HG03442 (cell line): ENCODE data around the gene SLC5A1.

ENCODE experiments used
- ATAC-seq: cut with Tn5 transposase; IDR thresholded peaks from one replicate; pipeline ENCODE4 v1.9.1; 2021; ENCODE audit warnings: mild to moderate bottlenecking, moderate library complexity; ENCODE audit not compliant: unreplicated experiment

SLC5A1 gene

GRCh38 chr22:32042924-32043323 is at the start of gene SLC5A1:
Gene SLC5A1 (plus strand): TSS chr22:32043261. CDS start chr22:32043282, 21 bp downstream.
- no peak for ATAC-seq

GRCh38 chr22:31995046-31995445 is 48.0 kb upstream of the SLC5A1 start:
- no peak for ATAC-seq

- no peak for ATAC-seq
These were observed 47.3 kb upstream of the SLC5A1 start for GRCh38 chr22:31995807-31996206.

GRCh38 chr22:31998784-31999385 is 44.2 kb upstream of the SLC5A1 start:
- ATAC-seq: no peak

- ATAC-seq: no peak
These were observed 42.9 kb upstream of the SLC5A1 start for GRCh38 chr22:32000181-32000580.

- no peak for ATAC-seq
These were observed 37.6 kb upstream of the SLC5A1 start for GRCh38 chr22:32005453-32005852.

- ATAC-seq: no peak
These were observed 29.9 kb upstream of the SLC5A1 start for GRCh38 chr22:32013200-32013599.

- ATAC-seq: no peak
These were observed 27.0 kb upstream of the SLC5A1 start for GRCh38 chr22:32016081-32016480.

GRCh38 chr22:32018056-32018455 is 25.0 kb upstream of the SLC5A1 start:
- no peak for ATAC-seq

GRCh38 chr22:32020117-32020516 is 22.9 kb upstream of the SLC5A1 start:
- ATAC-seq: no peak

GRCh38 chr22:32021716-32022115 is 21.3 kb upstream of the SLC5A1 start:
- no peak for ATAC-seq

- ATAC-seq: no peak
These were observed 19.7 kb upstream of the SLC5A1 start for GRCh38 chr22:32023251-32023827.

- ATAC-seq: no peak
These were observed 18.3 kb upstream of the SLC5A1 start for GRCh38 chr22:32024796-32025195.

GRCh38 chr22:32030518-32031247 is 12.4 kb upstream of the SLC5A1 start:
- no peak for ATAC-seq

GRCh38 chr22:32031466-32031865 is 11.6 kb upstream of the SLC5A1 start:
- ATAC-seq: no peak

- no peak for ATAC-seq
These were observed 8.8 kb upstream of the SLC5A1 start for GRCh38 chr22:32034275-32034674.

- ATAC-seq: no peak
These were observed 5.8 kb upstream of the SLC5A1 start for GRCh38 chr22:32037236-32037635.

GRCh38 chr22:32040324-32040904 is 2.6 kb upstream of the SLC5A1 start:
- no peak for ATAC-seq

GRCh38 chr22:32043391-32043790 is 330 bp downstream of the SLC5A1 start:
- ATAC-seq: no peak

GRCh38 chr22:32044477-32044876 is 1.4 kb downstream of the SLC5A1 start:
- no peak for ATAC-seq

- ATAC-seq: no peak
These were observed 1.9 kb downstream of the SLC5A1 start for GRCh38 chr22:32044913-32045312.

GRCh38 chr22:32048069-32048468 is 5.0 kb downstream of the SLC5A1 start:
- no peak for ATAC-seq
